WTC11 (cell line): ENCODE measurements around the gene GNPNAT1. TPM values are rescaled to one million over a fixed set of nuclear protein-coding genes. Genes with fewer than 3 reads are reported as not detected.

Experiments used
- ATAC-seq: fragments of 200-7000 bp; cut with Tn5 transposase; 2 replicates; pipeline ENCODE4 v1.10.0; 2021; ENCODE audit warnings: mild to moderate bottlenecking, moderate library complexity
- CTCF ChIA-PET: fragments of 300-600 bp; sonication (Branson Sonifier 250); formaldehyde crosslinking; loops from one replicate; lab custom pipeline; 2021; ENCODE audit warnings: antibody characterized with exemption; lab: Charles Lee
- POLR2A ChIA-PET: fragments of 350-600 bp; sonication (Branson Sonifier 250); formaldehyde crosslinking; loops from one replicate; lab custom pipeline; 2021; ENCODE audit warnings: antibody characterized with exemption; lab: Charles Lee
- DNase-seq: peaks from one replicate; pipeline ENCODE4 v3.0.0; 2021; ENCODE audit warnings: low spot score
- H3K27ac Mint-ChIP-seq: 2 replicates; pipeline ENCODE4 v1.8.0; 2021; ENCODE audit warnings: mixed read lengths
- H3K27me3 Mint-ChIP-seq: 2 replicates; pipeline ENCODE4 v1.8.0; 2021; ENCODE audit warnings: low read depth, mild to moderate bottlenecking, moderate library complexity, mixed read lengths
- H3K36me3 Mint-ChIP-seq: 2 replicates; pipeline ENCODE4 v1.8.0; 2021; ENCODE audit warnings: mixed read lengths
- H3K4me1 Mint-ChIP-seq: 2 replicates; pipeline ENCODE4 v1.8.0; 2022; ENCODE audit warnings: mixed read lengths
- H3K4me3 Mint-ChIP-seq: 2 replicates; pipeline ENCODE4 v1.8.0; 2021; ENCODE audit warnings: mild to moderate bottlenecking, moderate library complexity, mixed read lengths
- H3K9me3 Mint-ChIP-seq: 2 replicates; pipeline ENCODE4 v1.8.0; 2021; ENCODE audit warnings: mixed read lengths
- CTCF ChIP-seq: fragments of 200-600 bp; IDR thresholded peaks from 2 replicates; pipeline ENCODE4 v1.8.0; 2022; ENCODE audit warnings: antibody characterized with exemption
- E2F1 ChIP-seq: sonication (generic); formaldehyde crosslinking; IDR thresholded peaks from 2 replicates; pipeline ENCODE4 v1.8.0; 2022; ENCODE audit warnings: mild to moderate bottlenecking, missing genetic modification reagents
- FOXJ3 ChIP-seq: sonication (generic); formaldehyde crosslinking; IDR thresholded peaks from 2 replicates; pipeline ENCODE4 v1.9.0; 2021; ENCODE audit warnings: missing genetic modification reagents, mild to moderate bottlenecking, borderline replicate concordance
- FOXP1 ChIP-seq: sonication (generic); formaldehyde crosslinking; IDR thresholded peaks from 2 replicates; pipeline ENCODE4 v1.8.0; 2022; ENCODE audit warnings: missing genetic modification reagents, mild to moderate bottlenecking, moderate library complexity, borderline replicate concordance
- NR1H2 ChIP-seq: sonication (generic); formaldehyde crosslinking; IDR thresholded peaks from 2 replicates; pipeline ENCODE4 v1.9.0; 2021; ENCODE audit warnings: mild to moderate bottlenecking, moderate library complexity, missing genetic modification reagents
- NR3C1 ChIP-seq: sonication (generic); formaldehyde crosslinking; conservative IDR thresholded peaks from 2 replicates; pipeline ENCODE4 v1.8.1; 2023; ENCODE audit warnings: low read depth, mild to moderate bottlenecking, missing genetic modification reagents
- OVOL2 ChIP-seq: fragments of 250-450 bp; sonication (Bioruptor Pico); IDR thresholded peaks from 2 replicates; pipeline ENCODE4 v1.9.0; 2021; ENCODE audit warnings: mild to moderate bottlenecking, borderline replicate concordance
- RELA ChIP-seq: sonication (generic); formaldehyde crosslinking; IDR thresholded peaks from 2 replicates; pipeline ENCODE4 v1.8.1; 2022; ENCODE audit warnings: missing genetic modification reagents, mild to moderate bottlenecking, borderline replicate concordance
- RORB ChIP-seq: fragments of 250-450 bp; sonication (Bioruptor Pico); IDR thresholded peaks from 2 replicates; pipeline ENCODE4 v1.9.0; 2021; ENCODE audit warnings: mild to moderate bottlenecking
- ZNF232 ChIP-seq: sonication (generic); formaldehyde crosslinking; IDR thresholded peaks from 2 replicates; pipeline ENCODE4 v1.8.0; 2022; ENCODE audit warnings: mild to moderate bottlenecking, missing genetic modification reagents
- ZNF317 ChIP-seq: sonication (generic); formaldehyde crosslinking; IDR thresholded peaks from 2 replicates; pipeline ENCODE4 v1.8.1; 2023; ENCODE audit warnings: low read depth, mild to moderate bottlenecking, moderate library complexity, missing genetic modification reagents, borderline replicate concordance
- ZNF416 ChIP-seq: fragments of 250-450 bp; sonication (Bioruptor Pico); IDR thresholded peaks from 2 replicates; pipeline ENCODE4 v1.9.0; 2021; ENCODE audit warnings: mild to moderate bottlenecking, inconsistent platforms
- ZNF671 ChIP-seq: fragments of 250-450 bp; sonication (Bioruptor Pico); IDR thresholded peaks from 2 replicates; pipeline ENCODE4 v1.8.0; 2021; ENCODE audit warnings: mild to moderate bottlenecking
- total RNA-seq: library from RNA; stranded (reverse); gene quantifications from 3 replicates; pipeline ENCODE4 v1.2.3, GENCODE V29; 2021
- TF ChIP-seq, protein P1 (sequence below): fragments of 250-450 bp; sonication (Bioruptor Pico); IDR thresholded peaks from 2 replicates; pipeline ENCODE4 v2.1.2; 2022; ENCODE audit warnings: mild to moderate bottlenecking, moderate library complexity
- TF ChIP-seq, protein P2 (sequence below): sonication (generic); formaldehyde crosslinking; IDR thresholded peaks from 2 replicates; pipeline ENCODE4 v1.8.0; 2022; ENCODE audit warnings: mild to moderate bottlenecking, missing genetic modification reagents
- TF ChIP-seq, protein P3 (sequence below): sonication (generic); formaldehyde crosslinking; IDR thresholded peaks from 2 replicates; pipeline ENCODE4 v1.8.1; 2022; ENCODE audit warnings: missing genetic modification reagents, borderline replicate concordance
- TF ChIP-seq, protein P4 (sequence below): sonication (generic); formaldehyde crosslinking; IDR thresholded peaks from 2 replicates; pipeline ENCODE4 v1.8.1; 2023; ENCODE audit warnings: mild to moderate bottlenecking, missing genetic modification reagents
- TF ChIP-seq, protein P5 (sequence below): sonication (generic); formaldehyde crosslinking; IDR thresholded peaks from 2 replicates; pipeline ENCODE4 v1.8.0; 2023; ENCODE audit warnings: missing genetic modification reagents, mild to moderate bottlenecking, borderline replicate concordance

The GNPNAT1 gene
- total RNA-seq, 1 experiment from 2014 or later, result 43.5 TPM

- TF ChIP-seq, protein P1, sequence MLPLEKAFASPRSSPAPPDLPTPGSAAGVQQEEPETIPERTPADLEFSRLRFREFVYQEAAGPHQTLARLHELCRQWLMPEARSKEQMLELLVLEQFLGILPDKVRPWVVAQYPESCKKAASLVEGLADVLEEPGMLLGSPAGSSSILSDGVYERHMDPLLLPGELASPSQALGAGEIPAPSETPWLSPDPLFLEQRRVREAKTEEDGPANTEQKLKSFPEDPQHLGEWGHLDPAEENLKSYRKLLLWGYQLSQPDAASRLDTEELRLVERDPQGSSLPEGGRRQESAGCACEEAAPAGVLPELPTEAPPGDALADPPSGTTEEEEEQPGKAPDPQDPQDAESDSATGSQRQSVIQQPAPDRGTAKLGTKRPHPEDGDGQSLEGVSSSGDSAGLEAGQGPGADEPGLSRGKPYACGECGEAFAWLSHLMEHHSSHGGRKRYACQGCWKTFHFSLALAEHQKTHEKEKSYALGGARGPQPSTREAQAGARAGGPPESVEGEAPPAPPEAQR (CRISPR knock-in tag), result no peak
- no peak for TF ChIP-seq RORB (CRISPR knock-in tag)
- no peak for TF ChIP-seq FOXJ3 (CRISPR knock-in tag)
- TF ChIP-seq ZNF317 (CRISPR knock-in tag), result no peak
- TF ChIP-seq OVOL2 (CRISPR knock-in tag), result no peak
- TF ChIP-seq, protein P2, sequence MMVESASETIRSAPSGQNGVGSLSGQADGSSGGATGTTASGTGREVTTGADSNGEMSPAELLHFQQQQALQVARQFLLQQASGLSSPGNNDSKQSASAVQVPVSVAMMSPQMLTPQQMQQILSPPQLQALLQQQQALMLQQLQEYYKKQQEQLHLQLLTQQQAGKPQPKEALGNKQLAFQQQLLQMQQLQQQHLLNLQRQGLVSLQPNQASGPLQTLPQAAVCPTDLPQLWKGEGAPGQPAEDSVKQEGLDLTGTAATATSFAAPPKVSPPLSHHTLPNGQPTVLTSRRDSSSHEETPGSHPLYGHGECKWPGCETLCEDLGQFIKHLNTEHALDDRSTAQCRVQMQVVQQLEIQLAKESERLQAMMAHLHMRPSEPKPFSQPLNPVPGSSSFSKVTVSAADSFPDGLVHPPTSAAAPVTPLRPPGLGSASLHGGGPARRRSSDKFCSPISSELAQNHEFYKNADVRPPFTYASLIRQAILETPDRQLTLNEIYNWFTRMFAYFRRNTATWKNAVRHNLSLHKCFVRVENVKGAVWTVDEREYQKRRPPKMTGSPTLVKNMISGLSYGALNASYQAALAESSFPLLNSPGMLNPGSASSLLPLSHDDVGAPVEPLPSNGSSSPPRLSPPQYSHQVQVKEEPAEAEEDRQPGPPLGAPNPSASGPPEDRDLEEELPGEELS (CRISPR knock-in tag), result no peak
- no peak for TF ChIP-seq RELA (CRISPR knock-in tag)
- no peak for TF ChIP-seq NR1H2 (CRISPR knock-in tag)
- no peak for TF ChIP-seq E2F1
Observed at GRCh38 chr14:52786887-52787286, 4.5 kb downstream of the GNPNAT1 start (continued).

- CTCF ChIA-PET, result no interaction called here
Observed at GRCh38 chr14:52783206-52783605, 8.2 kb downstream of the GNPNAT1 start.

GRCh38 chr14:52781629-52782028 is 9.8 kb downstream of the GNPNAT1 start:
- DNase-seq (no peak), ATAC-seq (no peak)
- Mint-ChIP-seq H3K27me3 (no peaks in the 10 kb centered on the region), H3K4me3 (no peak overlapping the region), H3K9me3 (peaks cover 3% of the 10 kb centered on the region; the same call in 1 of the 2 replicates), H3K27ac (no peak overlapping the region), H3K36me3 (peaks cover 28% of the 10 kb centered on the region), H3K4me1 (no peaks in the 10 kb centered on the region)
- ChIA-PET CTCF (no interaction called here), POLR2A (no interaction called here)
- TF ChIP-seq ZNF671 (CRISPR knock-in tag), result no peak
- TF ChIP-seq, protein P3, sequence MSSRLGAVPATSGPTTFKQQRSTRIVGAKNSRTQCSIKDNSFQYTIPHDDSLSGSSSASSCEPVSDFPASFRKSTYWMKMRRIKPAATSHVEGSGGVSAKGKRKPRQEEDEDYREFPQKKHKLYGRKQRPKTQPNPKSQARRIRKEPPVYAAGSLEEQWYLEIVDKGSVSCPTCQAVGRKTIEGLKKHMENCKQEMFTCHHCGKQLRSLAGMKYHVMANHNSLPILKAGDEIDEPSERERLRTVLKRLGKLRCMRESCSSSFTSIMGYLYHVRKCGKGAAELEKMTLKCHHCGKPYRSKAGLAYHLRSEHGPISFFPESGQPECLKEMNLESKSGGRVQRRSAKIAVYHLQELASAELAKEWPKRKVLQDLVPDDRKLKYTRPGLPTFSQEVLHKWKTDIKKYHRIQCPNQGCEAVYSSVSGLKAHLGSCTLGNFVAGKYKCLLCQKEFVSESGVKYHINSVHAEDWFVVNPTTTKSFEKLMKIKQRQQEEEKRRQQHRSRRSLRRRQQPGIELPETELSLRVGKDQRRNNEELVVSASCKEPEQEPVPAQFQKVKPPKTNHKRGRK, result no peak
- no peak for TF ChIP-seq NR3C1 (CRISPR knock-in tag)
- no peak for TF ChIP-seq ZNF416 (CRISPR knock-in tag)
- TF ChIP-seq, protein P4, sequence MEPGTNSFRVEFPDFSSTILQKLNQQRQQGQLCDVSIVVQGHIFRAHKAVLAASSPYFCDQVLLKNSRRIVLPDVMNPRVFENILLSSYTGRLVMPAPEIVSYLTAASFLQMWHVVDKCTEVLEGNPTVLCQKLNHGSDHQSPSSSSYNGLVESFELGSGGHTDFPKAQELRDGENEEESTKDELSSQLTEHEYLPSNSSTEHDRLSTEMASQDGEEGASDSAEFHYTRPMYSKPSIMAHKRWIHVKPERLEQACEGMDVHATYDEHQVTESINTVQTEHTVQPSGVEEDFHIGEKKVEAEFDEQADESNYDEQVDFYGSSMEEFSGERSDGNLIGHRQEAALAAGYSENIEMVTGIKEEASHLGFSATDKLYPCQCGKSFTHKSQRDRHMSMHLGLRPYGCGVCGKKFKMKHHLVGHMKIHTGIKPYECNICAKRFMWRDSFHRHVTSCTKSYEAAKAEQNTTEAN (CRISPR knock-in tag), result no peak
- TF ChIP-seq, protein P5, sequence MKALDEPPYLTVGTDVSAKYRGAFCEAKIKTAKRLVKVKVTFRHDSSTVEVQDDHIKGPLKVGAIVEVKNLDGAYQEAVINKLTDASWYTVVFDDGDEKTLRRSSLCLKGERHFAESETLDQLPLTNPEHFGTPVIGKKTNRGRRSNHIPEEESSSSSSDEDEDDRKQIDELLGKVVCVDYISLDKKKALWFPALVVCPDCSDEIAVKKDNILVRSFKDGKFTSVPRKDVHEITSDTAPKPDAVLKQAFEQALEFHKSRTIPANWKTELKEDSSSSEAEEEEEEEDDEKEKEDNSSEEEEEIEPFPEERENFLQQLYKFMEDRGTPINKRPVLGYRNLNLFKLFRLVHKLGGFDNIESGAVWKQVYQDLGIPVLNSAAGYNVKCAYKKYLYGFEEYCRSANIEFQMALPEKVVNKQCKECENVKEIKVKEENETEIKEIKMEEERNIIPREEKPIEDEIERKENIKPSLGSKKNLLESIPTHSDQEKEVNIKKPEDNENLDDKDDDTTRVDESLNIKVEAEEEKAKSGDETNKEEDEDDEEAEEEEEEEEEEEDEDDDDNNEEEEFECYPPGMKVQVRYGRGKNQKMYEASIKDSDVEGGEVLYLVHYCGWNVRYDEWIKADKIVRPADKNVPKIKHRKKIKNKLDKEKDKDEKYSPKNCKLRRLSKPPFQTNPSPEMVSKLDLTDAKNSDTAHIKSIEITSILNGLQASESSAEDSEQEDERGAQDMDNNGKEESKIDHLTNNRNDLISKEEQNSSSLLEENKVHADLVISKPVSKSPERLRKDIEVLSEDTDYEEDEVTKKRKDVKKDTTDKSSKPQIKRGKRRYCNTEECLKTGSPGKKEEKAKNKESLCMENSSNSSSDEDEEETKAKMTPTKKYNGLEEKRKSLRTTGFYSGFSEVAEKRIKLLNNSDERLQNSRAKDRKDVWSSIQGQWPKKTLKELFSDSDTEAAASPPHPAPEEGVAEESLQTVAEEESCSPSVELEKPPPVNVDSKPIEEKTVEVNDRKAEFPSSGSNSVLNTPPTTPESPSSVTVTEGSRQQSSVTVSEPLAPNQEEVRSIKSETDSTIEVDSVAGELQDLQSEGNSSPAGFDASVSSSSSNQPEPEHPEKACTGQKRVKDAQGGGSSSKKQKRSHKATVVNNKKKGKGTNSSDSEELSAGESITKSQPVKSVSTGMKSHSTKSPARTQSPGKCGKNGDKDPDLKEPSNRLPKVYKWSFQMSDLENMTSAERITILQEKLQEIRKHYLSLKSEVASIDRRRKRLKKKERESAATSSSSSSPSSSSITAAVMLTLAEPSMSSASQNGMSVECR (CRISPR knock-in tag), result no peak
- TF ChIP-seq ZNF232 (CRISPR knock-in tag), result no peak

More at GRCh38 chr14:52783206-52783605, 8.2 kb downstream of the GNPNAT1 start:
- peaks cover 23% of the 10 kb centered on the region; the same call in 1 of the 2 replicates for H3K36me3 Mint-ChIP-seq
- DNase-seq, result no peak
- no peak for ATAC-seq
- H3K27me3 Mint-ChIP-seq, result no peaks in the 10 kb centered on the region
- H3K27ac Mint-ChIP-seq, result no peak overlapping the region
- no peak overlapping the region for H3K4me3 Mint-ChIP-seq
- H3K9me3 Mint-ChIP-seq, result peaks cover 3% of the 10 kb centered on the region; the same call in 1 of the 2 replicates
- TF ChIP-seq FOXP1 (CRISPR knock-in tag), result no peak
- TF ChIP-seq CTCF, result no peak
- H3K4me1 Mint-ChIP-seq, result 0 out of 2 replicates have a peak, but pooled peaks cover under 1% of the 10 kb centered on the region
- POLR2A ChIA-PET, result no interaction called here
